Glutamatergic neuron (in vitro differentiated cells): Measurements from ENCODE around the gene CDCA4. TPM values are rescaled to one million over a fixed set of nuclear protein-coding genes. Genes with fewer than 3 reads are reported as not detected.
A peak's percentile ranks its signal among the peaks of the same experiment; 100 is the strongest.

ENCODE experiments used
- DNase-seq: peaks from one replicate; pipeline ENCODE4 v3.0.0; 2022
- H3K27ac Mint-ChIP-seq: one replicate; pipeline ENCODE4 v1.8.0; 2020; ENCODE audit warnings: mild to moderate bottlenecking, mixed read lengths, inconsistent platforms; ENCODE audit not compliant: unreplicated experiment
- H3K27me3 Mint-ChIP-seq: one replicate; pipeline ENCODE4 v1.8.0; 2020; ENCODE audit warnings: mild to moderate bottlenecking, moderate library complexity, mixed read lengths, inconsistent platforms; ENCODE audit not compliant: unreplicated experiment
- H3K36me3 Mint-ChIP-seq: one replicate; pipeline ENCODE4 v1.8.0; 2020; ENCODE audit warnings: mild to moderate bottlenecking, mixed read lengths, inconsistent platforms; ENCODE audit not compliant: unreplicated experiment
- H3K4me1 Mint-ChIP-seq: one replicate; pipeline ENCODE4 v1.8.0; 2020; ENCODE audit warnings: mild to moderate bottlenecking, low read depth, mixed read lengths, inconsistent platforms; ENCODE audit not compliant: unreplicated experiment
- H3K4me3 Mint-ChIP-seq: one replicate; pipeline ENCODE4 v1.8.0; 2020; ENCODE audit warnings: mild to moderate bottlenecking, mixed read lengths, inconsistent platforms; ENCODE audit not compliant: unreplicated experiment
- H3K9me3 Mint-ChIP-seq: one replicate; pipeline ENCODE4 v1.8.0; 2020; ENCODE audit warnings: mild to moderate bottlenecking, moderate library complexity, mixed read lengths, inconsistent platforms; ENCODE audit not compliant: unreplicated experiment
- CTCF ChIP-seq: fragments of 200-600 bp; sonication (generic); IDR thresholded peaks from one replicate; pipeline ENCODE4 v1.5.0; 2021; ENCODE audit not compliant: partially characterized antibody, unreplicated experiment
- total RNA-seq: library from RNA; stranded (reverse); fragmentation: NEBNext Ultra II Directional; extraction: Animal tissue kit (Norgen Biotek cat#: 25700); gene quantifications from one replicate; pipeline ENCODE4 v1.2.1, GENCODE V29; 2021; ENCODE audit not compliant: unreplicated experiment

Gene CDCA4
- total RNA-seq, 1 donor from 2014 or later: 23.2 TPM

DNA sequence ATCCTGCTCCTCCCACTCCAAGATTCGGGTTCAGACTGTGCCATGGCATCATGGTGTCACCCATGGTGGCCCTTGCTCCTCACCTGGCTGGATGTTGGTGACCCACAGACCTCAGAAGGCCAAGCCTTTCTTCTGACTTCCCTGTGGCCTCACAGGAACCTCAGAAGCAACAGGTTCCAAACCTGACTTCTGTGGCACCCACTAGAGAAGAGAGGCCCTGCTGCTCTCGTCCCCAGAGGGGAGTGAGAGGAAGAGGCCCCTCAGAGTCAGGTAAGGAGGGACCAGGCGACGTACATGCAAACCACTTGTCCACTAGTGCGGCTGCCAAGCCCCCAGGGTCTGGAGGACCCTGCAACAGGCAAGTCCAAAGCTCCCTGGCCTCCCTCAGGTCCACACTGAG lies 24.9 kb downstream of the CDCA4 start:
- no peak overlapping the region for H3K27ac Mint-ChIP-seq
- H3K27me3 Mint-ChIP-seq: peaks cover 16% of the 10 kb centered on the region
- no peak overlapping the region for H3K4me3 Mint-ChIP-seq
- peaks cover 11% of the 10 kb centered on the region for H3K9me3 Mint-ChIP-seq
- H3K36me3 Mint-ChIP-seq: peaks cover 15% of the 10 kb centered on the region
- H3K4me1 Mint-ChIP-seq: peaks cover 8% of the 10 kb centered on the region
- no peak for DNase-seq
- TF ChIP-seq CTCF: no peak

DNA sequence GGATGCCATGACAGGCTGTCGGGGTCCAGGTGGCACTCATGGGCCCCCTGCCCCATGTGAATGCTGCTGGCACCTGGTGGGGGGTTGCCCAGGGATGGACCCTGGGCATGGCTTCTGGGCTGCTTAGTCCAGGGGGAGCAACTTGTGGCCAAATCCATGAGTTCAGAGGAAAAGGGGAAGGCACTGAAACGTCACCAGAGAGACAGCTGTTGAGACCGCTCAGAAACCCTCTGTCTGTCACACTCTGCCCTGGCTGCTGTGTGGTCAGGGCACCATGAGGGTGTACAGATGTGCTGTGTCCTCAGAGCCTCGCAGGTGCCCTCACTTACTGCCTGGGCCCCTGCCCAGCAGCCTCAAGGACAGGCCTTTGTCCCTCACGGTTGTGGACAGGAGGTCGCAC lies 25.9 kb downstream of the CDCA4 start:
- no peak overlapping the region for H3K4me3 Mint-ChIP-seq
- DNase-seq: no peak
- H3K27ac Mint-ChIP-seq: no peak overlapping the region
- peaks cover 16% of the 10 kb centered on the region for H3K27me3 Mint-ChIP-seq
- H3K4me1 Mint-ChIP-seq: peaks cover 9% of the 10 kb centered on the region
- peaks cover 14% of the 10 kb centered on the region for H3K9me3 Mint-ChIP-seq
- peaks cover 14% of the 10 kb centered on the region for H3K36me3 Mint-ChIP-seq
- no peak for TF ChIP-seq CTCF

- H3K27me3 Mint-ChIP-seq: peaks cover 16% of the 10 kb centered on the region
- TF ChIP-seq CTCF: no peak
- DNase-seq: no peak
- no peak overlapping the region for H3K4me3 Mint-ChIP-seq
- H3K27ac Mint-ChIP-seq: no peak overlapping the region
- H3K9me3 Mint-ChIP-seq: peaks cover 9% of the 10 kb centered on the region
- peaks cover 13% of the 10 kb centered on the region for H3K4me1 Mint-ChIP-seq
- H3K36me3 Mint-ChIP-seq: peaks cover 11% of the 10 kb centered on the region
These were observed 26.9 kb downstream of the CDCA4 start for GRCh38 chr14:104993808-104994591.

GRCh38 chr14:104993306-104993705 lies 27.6 kb downstream of the CDCA4 start:
- TF ChIP-seq CTCF: no peak
- Mint-ChIP-seq H3K4me3 (no peak overlapping the region), H3K4me1 (peaks cover 13% of the 10 kb centered on the region), H3K27ac (no peak overlapping the region), H3K36me3 (peaks cover 11% of the 10 kb centered on the region), H3K9me3 (peaks cover 9% of the 10 kb centered on the region), H3K27me3 (peaks cover 16% of the 10 kb centered on the region)
- no peak for DNase-seq

DNA sequence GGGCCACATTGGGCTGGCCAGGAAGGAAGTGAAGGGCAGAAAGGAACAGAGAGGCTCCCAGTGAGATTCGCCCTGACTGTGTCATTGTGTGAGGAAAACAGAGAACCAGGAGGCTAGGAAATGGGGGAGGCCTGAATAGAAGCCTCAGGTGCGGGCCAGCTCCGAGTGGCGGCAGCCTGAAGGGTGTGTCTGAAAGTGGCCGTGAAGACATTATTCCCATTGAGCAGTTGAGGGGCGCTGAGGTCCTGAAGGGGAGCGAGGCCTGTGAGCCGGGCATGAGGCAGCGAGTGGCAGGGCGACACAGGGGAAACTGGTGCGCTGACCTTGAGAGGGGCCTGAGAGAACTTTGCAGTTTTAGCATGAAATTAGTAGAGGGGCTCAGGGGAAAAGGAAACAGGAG lies 28.4 kb downstream of the CDCA4 start:
- H3K9me3 Mint-ChIP-seq: peaks cover 9% of the 10 kb centered on the region
- peaks cover 13% of the 10 kb centered on the region for H3K4me1 Mint-ChIP-seq
- no peak for TF ChIP-seq CTCF
- peak overlapping the region; percentile 75 for H3K27ac Mint-ChIP-seq
- DNase-seq: no peak
- H3K4me3 Mint-ChIP-seq: no peak overlapping the region
- peaks cover 18% of the 10 kb centered on the region for H3K27me3 Mint-ChIP-seq
- H3K36me3 Mint-ChIP-seq: peaks cover 11% of the 10 kb centered on the region
